ENCODE results near the gene SLC4A7. TPM values are rescaled to one million over a fixed set of nuclear protein-coding genes. Genes with fewer than 3 reads are reported as not detected.
"Not testable (repeated sequence)": the region's sequence is repeated elsewhere in the genome, so short reads cannot be mapped to it uniquely, and the experiment has no call there.

Gene SLC4A7
- 100 to 1,000 TPM in 3 of 8 experiments, 10 to 100 TPM in 5; 40.3 to 187 (median 67.5) TPM for total RNA-seq

DNA sequence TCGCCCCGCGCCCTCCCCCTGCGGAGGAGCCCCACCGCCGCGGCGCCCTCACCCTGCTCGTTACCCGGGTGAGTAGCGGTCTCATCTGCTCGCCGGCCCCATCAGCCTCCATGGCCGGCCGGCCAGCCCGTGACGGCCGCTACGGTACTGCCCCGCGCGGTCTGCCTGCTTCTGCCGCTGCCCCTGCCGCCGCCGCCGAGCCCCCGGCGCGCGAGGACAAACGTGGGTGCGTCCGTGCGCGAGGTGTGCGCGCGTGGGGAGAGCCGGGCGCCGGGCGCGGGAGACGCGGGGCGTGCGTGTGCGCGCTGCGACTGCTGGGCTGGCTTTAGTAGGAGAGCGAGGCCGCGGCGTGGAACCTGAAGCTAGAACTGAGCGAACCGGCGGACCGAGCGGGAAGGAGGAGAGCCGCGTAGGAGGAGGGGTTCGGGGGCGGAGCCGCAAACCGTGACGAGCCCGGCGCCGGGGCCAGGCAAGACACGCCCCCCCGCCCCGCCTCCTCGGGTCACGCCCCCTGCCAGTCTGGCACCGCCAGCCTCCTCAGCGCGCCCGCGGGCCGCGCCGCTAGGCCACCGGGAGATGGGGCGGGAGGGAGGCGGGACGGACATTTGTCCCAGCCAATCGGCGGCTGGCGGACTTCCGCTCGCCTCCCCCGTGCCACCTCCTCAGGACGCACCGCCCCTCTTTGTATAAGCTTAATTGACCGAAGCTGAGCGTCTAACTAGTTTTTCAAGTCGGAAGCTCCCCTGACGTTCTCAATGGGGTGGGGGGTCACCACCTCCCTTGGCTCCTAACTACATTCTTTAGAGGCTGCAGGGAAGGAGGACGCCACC lies at the start of gene SLC4A7:
TSS of gene SLC4A7 (minus strand) at position 370 of the 830 bp plus-strand sequence. CDS start at position 112, 258 bp downstream.
- peak within 1 kb of the TSS; percentile 65 to 96 (median 83) for H3K4me3 ChIP-seq
- H3K4me1 ChIP-seq (replicated peaks in 1 of 2): peaks cover 10 to 15% of the 10 kb centered on the region in 2 donors
- in situ Hi-C loops (cut with MboI; ENCODE audit: low pct_unique_long_range_greater_than_20kb in 2 of 9, low sequenced_read_pairs in 9 of 9, unreplicated experiment in 9 of 9): loop anchor here in 2 of 9 experiments (25.0 kb wide), 1 partner anchor 178 kb away; no protein-coding TSS in a partner anchor
- ATAC-seq (replicated peaks in 6 of 8): peak; percentile 80 to 90 (median 88)
- WGBS, 10 experiments: 0% methylated on average over 1 to 2 of the region's 100 CpGs; no CpG with 5 or more reads in 8 of the 10 experiments
- peak within 1 kb of the TSS; percentile 90 to 92 for H3K27ac ChIP-seq

GRCh38 chr3:27533261-27533607 lies 49.0 kb upstream of the SLC4A7 start:
- in situ Hi-C loops (cut with MboI; ENCODE audit: low pct_unique_long_range_greater_than_20kb in 2 of 9, low sequenced_read_pairs in 9 of 9, unreplicated experiment in 9 of 9): no loop called here
- ATAC-seq (replicated peaks in 6 of 8): peak in 2 of 8 experiments; percentile 11 to 32
- WGBS, 10 experiments: 16 to 46% (median 27%) methylated on average over 2 to 4 of the region's 4 CpGs; no CpG with 5 or more reads in 3 of the 10 experiments
- Histone ChIP-seq H3K4me3 (no peak overlapping the region), H3K4me1 (replicated peaks in 1 of 2) (peaks cover 0 to 2% of the 10 kb centered on the region in 2 donors), H3K27ac (no peak overlapping the region)

DNA sequence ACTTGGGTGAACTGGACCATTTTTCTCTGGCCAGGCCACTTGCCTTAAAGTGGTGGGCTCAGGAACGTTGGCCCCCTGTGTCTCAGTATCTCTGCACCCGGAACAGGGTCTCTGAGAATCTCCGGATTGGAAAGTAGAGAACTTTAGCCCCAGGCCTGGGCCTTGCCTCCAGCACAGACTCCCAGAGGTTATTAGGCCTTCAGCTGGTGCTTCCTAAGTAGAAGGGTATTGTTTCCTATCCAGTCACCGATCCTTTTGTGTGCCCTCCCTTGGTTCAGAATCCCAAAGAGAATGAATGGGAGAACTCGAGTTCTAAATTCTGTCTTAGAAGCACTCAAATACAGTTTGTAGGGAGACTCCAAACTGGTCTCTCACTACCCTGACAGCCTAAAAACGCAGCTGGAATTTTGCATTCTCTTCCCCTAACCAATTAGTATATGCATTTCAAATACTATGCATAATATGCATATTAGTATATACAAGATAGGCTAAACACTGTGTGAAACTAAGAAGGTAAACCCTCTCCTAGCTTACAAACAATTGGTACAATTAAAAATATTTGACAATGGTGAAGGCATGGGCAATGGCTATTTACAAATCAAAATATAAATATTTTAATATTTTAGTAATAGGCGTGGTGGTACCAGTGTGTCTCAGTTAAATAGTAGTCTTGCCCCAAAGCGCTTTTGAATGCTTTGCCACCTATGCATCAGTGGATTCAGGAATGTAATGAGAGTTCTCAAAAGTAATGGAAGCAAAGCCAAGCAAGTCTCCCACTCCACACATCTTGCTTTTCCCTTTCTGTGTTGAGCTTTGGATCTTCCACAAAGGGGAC lies 48.5 kb upstream of the SLC4A7 start:
- Histone ChIP-seq H3K27ac (no peak overlapping the region), H3K4me3 (no peak overlapping the region), H3K4me1 (replicated peaks in 1 of 2) (peaks cover 0 to 2% of the 10 kb centered on the region in 2 donors)
- peak in 3 of 8 experiments; percentile 14 to 80 (median 27) for ATAC-seq (replicated peaks in 6 of 8)
- in situ Hi-C loops (cut with MboI; ENCODE audit: low pct_unique_long_range_greater_than_20kb in 2 of 9, low sequenced_read_pairs in 9 of 9, unreplicated experiment in 9 of 9): no loop called here
- 34 to 75% (median 57%) methylated on average over 1 to 8 of the region's 8 CpGs; no CpG with 5 or more reads in 1 of the 10 experiments for WGBS, 10 experiments

- ATAC-seq (replicated peaks in 6 of 8): not testable (repeated sequence)
Measured at GRCh38 chr3:27531193-27531751, 47.1 kb upstream of the SLC4A7 start.

GRCh38 chr3:27528791-27529190 lies 44.6 kb upstream of the SLC4A7 start:
- peaks cover 0 to 2% of the 10 kb centered on the region in 2 donors for H3K4me1 ChIP-seq (replicated peaks in 1 of 2)
- no peak overlapping the region for H3K27ac ChIP-seq
- no peak for ATAC-seq (replicated peaks in 6 of 8)
- no peak overlapping the region for H3K4me3 ChIP-seq
- in situ Hi-C loops (cut with MboI; ENCODE audit: low pct_unique_long_range_greater_than_20kb in 2 of 9, low sequenced_read_pairs in 9 of 9, unreplicated experiment in 9 of 9): no loop called here

More at GRCh38 chr3:27531193-27531751, 47.1 kb upstream of the SLC4A7 start:
- H3K4me1 ChIP-seq (replicated peaks in 1 of 2); in situ Hi-C loops (cut with MboI; ENCODE audit: low pct_unique_long_range_greater_than_20kb in 2 of 9, low sequenced_read_pairs in 9 of 9, unreplicated experiment in 9 of 9); H3K4me3 ChIP-seq; H3K27ac ChIP-seq: not testable (repeated sequence)
- 60 to 100% (median 87%) methylated on average over 1 to 8 of the region's 8 CpGs; no CpG with 5 or more reads in 3 of the 10 experiments for WGBS, 10 experiments

GRCh38 chr3:27526614-27527315 lies 42.6 kb upstream of the SLC4A7 start:
- in situ Hi-C loops (cut with MboI; ENCODE audit: low pct_unique_long_range_greater_than_20kb in 2 of 9, low sequenced_read_pairs in 9 of 9, unreplicated experiment in 9 of 9): no loop called here

GRCh38 chr3:27521872-27522265 lies 37.7 kb upstream of the SLC4A7 start:
- Histone ChIP-seq H3K4me1 (replicated peaks in 1 of 2) (no peaks in the 10 kb centered on the region), H3K27ac (no peak overlapping the region), H3K4me3 (no peak overlapping the region)
- 33 to 100% (median 66%) methylated on average over 1 to 2 of the region's 2 CpGs; no CpG with 5 or more reads in 4 of the 10 experiments for WGBS, 10 experiments
- ATAC-seq (replicated peaks in 6 of 8): peak in 1 of 8 experiments; percentile 6
- in situ Hi-C loops (cut with MboI; ENCODE audit: low pct_unique_long_range_greater_than_20kb in 2 of 9, low sequenced_read_pairs in 9 of 9, unreplicated experiment in 9 of 9): no loop called here

More at GRCh38 chr3:27526614-27527315, 42.6 kb upstream of the SLC4A7 start:
- Histone ChIP-seq H3K4me3 (no peak overlapping the region), H3K4me1 (replicated peaks in 1 of 2) (no peaks in the 10 kb centered on the region), H3K27ac (no peak overlapping the region)
- no peak for ATAC-seq (replicated peaks in 6 of 8)
- WGBS, 10 experiments: 75 to 96% (median 87%) methylated on average over 3 to 6 of the region's 6 CpGs

DNA sequence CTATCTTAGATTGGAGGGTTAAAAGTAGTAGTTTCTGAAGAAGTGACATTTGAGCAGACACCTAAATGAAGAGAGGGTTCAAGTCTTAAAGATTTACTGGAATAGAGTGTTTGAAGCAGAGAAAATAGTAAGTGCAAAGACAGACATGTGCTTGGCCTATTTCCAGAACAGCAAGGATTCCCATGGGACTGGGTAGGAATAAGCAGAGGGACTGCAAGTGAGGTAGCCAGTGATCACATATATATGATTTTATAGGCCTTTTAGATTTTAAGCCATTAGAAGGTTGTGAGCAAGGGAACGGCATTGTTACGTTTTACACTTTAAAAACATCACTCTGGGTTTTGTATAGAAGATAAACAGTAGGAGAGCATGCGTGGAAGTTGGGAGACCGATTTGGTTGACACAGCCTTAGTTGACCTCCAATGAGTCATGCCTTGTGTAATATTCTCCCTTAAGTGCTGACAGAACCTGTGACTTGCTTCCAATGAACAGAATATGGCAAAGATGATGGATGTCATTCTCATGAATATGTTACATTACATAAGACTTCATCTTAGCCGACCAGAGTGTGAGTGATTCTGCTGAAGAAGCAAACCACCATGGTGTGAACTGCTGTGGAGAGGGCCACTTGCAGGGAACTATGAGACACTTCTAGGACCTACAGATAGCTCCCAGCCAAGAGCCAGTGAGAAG lies 37.1 kb upstream of the SLC4A7 start:
- no peaks in the 10 kb centered on the region for H3K4me1 ChIP-seq (replicated peaks in 1 of 2)
- no peak overlapping the region for H3K4me3 ChIP-seq
- in situ Hi-C loops (cut with MboI; ENCODE audit: low pct_unique_long_range_greater_than_20kb in 2 of 9, low sequenced_read_pairs in 9 of 9, unreplicated experiment in 9 of 9): no loop called here
- 3 to 100% (median 30%) methylated on average over 1 to 5 of the region's 5 CpGs; no CpG with 5 or more reads in 3 of the 10 experiments for WGBS, 10 experiments
- H3K27ac ChIP-seq: no peak overlapping the region
- peak; percentile 16 to 97 (median 92) for ATAC-seq (replicated peaks in 6 of 8)

GRCh38 chr3:27511724-27512422 lies 27.7 kb upstream of the SLC4A7 start:
- WGBS, 10 experiments: 0 to 83% (median 40%) methylated on average over 1 to 5 of the region's 5 CpGs
- Histone ChIP-seq H3K4me3 (no peak overlapping the region), H3K4me1 (replicated peaks in 1 of 2) (no peaks in the 10 kb centered on the region), H3K27ac (no peak overlapping the region)
- in situ Hi-C loops (cut with MboI; ENCODE audit: low pct_unique_long_range_greater_than_20kb in 2 of 9, low sequenced_read_pairs in 9 of 9, unreplicated experiment in 9 of 9): no loop called here
- peak in 1 of 8 experiments; percentile 70 for ATAC-seq (replicated peaks in 6 of 8)

DNA sequence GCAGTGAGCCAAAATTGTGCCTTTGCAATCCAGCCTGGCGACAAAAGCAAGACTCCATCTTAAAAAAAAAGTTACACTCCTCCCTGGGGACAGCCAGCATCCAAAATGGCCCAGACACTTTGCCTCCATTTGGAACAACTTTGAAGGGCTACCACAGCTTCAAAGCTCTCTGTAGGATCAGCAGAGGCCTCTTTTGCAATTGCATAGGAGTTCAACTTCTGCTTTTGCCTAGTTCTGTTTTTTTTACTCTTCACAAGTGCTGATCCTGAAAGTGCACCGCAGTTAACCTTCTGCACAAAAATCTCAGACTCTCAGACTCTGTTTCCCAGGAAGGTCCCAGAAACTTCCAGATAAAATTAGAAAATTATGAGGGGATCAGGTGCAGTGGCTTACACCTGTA lies 25.2 kb upstream of the SLC4A7 start:
- in situ Hi-C loops (cut with MboI; ENCODE audit: low pct_unique_long_range_greater_than_20kb in 2 of 9, low sequenced_read_pairs in 9 of 9, unreplicated experiment in 9 of 9): no loop called here
- WGBS, 10 experiments: 75 to 100% (median 86%) methylated on average over 1 to 2 of the region's 2 CpGs; no CpG with 5 or more reads in 4 of the 10 experiments
- no peak overlapping the region for H3K4me3 ChIP-seq
- H3K27ac ChIP-seq: no peak overlapping the region
- no peak for ATAC-seq (replicated peaks in 6 of 8)
- no peaks in the 10 kb centered on the region for H3K4me1 ChIP-seq (replicated peaks in 1 of 2)

- 42 to 100% (median 83%) methylated on average over 1 to 2 of the region's 2 CpGs for WGBS, 10 experiments
- no peaks in the 10 kb centered on the region for H3K4me1 ChIP-seq (replicated peaks in 1 of 2)
- ATAC-seq (replicated peaks in 6 of 8): peak in 2 of 8 experiments; percentile 28 to 35
- H3K4me3 ChIP-seq: no peak overlapping the region
- no peak overlapping the region for H3K27ac ChIP-seq
- in situ Hi-C loops (cut with MboI; ENCODE audit: low pct_unique_long_range_greater_than_20kb in 2 of 9, low sequenced_read_pairs in 9 of 9, unreplicated experiment in 9 of 9): no loop called here
Measured at GRCh38 chr3:27508424-27508823, 24.2 kb upstream of the SLC4A7 start.
